IgD-negative memory B cell (primary cell): ENCODE results near the gene DCC. TPM values are rescaled to one million over a fixed set of nuclear protein-coding genes. Genes with fewer than 3 reads are reported as not detected.
"Not testable (repeated sequence)": the region's sequence is repeated elsewhere in the genome, so short reads cannot be mapped to it uniquely, and the experiment has no call there.

ENCODE experiments used
- H3K27ac Mint-ChIP-seq, 3 donors: one replicate each; pipeline ENCODE4 v1.8.0; 2020 to 2022; ENCODE audit warnings: mild to moderate bottlenecking in 3 of 3, mixed read lengths in 3 of 3, moderate library complexity in 1 of 3
- H3K27me3 Mint-ChIP-seq: one replicate; pipeline ENCODE4 v1.8.0; 2021; ENCODE audit warnings: mixed read lengths
- H3K36me3 Mint-ChIP-seq: one replicate; pipeline ENCODE4 v1.8.0; 2020; ENCODE audit warnings: mild to moderate bottlenecking, mixed read lengths
- H3K4me1 Mint-ChIP-seq, 3 donors: one replicate each; pipeline ENCODE4 v1.8.0; 2020 to 2022; ENCODE audit warnings: mixed read lengths in 3 of 3, mild to moderate bottlenecking in 1 of 3
- H3K4me3 Mint-ChIP-seq, 4 donors: one replicate each; pipeline ENCODE4 v1.8.0; 2020 to 2022; ENCODE audit warnings: mild to moderate bottlenecking in 4 of 4, mixed read lengths in 4 of 4, moderate library complexity in 3 of 4
- H3K9me3 Mint-ChIP-seq, 3 donors: one replicate each; pipeline ENCODE4 v1.8.0; 2020 to 2021; ENCODE audit warnings: mixed read lengths in 3 of 3, mild to moderate bottlenecking in 1 of 3
- polyA plus RNA-seq: library from polyadenylated mRNA; unstranded; fragments of 300-500 nt; fragmentation: Illumina TruSeq; gene quantifications from one replicate; pipeline ENCODE4 v1.2.3, GENCODE V29; 2021

Gene DCC
- polyA plus RNA-seq, 1 donor from 2014 or later = not detected

DNA sequence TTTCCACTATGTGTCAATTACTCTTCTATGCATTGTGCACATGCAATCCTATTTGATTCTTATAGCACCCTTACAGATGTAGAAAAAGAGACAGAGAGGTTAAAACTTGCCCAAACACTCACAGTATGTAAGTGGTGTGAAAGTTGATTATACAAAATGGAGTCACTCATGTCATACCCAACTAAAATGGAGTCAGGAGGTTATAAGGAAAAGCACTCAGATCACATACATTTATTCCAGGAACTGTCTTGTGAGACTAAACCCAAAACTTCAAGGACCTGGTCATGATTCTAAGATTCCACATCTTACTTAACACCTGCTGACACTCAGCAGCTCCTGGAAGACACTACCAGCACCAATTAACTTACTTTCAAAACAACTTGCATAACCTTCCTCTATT lies 1081.9 kb downstream of the DCC start:
- Mint-ChIP-seq H3K36me3 (no peaks in the 10 kb centered on the region), H3K27me3 (no peaks in the 10 kb centered on the region), H3K27ac (no peak overlapping the region), H3K4me1 (no peaks in the 10 kb centered on the region), H3K9me3 (peaks cover 2 to 9% (median 3%) of the 10 kb centered on the region in 3 donors), H3K4me3 (no peak overlapping the region)

- H3K9me3 Mint-ChIP-seq = peaks cover 2 to 9% (median 3%) of the 10 kb centered on the region in 3 donors
- H3K4me1 Mint-ChIP-seq = no peaks in the 10 kb centered on the region
- H3K4me3 Mint-ChIP-seq = no peak overlapping the region
- no peaks in the 10 kb centered on the region for H3K36me3 Mint-ChIP-seq
- H3K27me3 Mint-ChIP-seq = no peaks in the 10 kb centered on the region
- no peak overlapping the region for H3K27ac Mint-ChIP-seq
Observed at GRCh38 chr18:53422896-53423295, 1082.9 kb downstream of the DCC start.

DNA sequence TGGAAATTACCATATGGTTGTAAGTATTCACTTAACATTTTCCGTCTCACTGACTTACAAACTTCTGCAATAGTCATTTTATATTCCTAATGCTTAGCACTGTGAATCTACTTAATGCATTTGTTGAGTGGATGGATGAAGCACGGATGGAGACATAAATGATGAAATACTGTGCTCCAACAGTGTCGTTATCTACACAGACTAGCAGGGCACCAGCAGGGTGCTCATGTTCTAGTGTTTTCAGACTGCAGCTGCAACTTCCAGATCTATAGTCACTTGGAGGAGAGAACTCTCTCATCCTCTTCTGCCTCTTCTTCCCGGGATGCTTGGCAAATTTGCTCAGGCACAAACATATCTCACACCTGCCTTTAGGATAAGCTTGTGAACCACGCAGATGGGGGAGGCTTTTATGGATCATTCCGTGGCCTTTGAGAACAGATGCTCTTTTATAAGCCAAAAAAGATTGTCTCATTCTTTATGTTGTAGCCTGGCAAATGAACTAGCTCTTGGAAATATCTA lies 1086.7 kb downstream of the DCC start:
- H3K9me3 Mint-ChIP-seq = peaks cover 0 to 9% (median 0%) of the 10 kb centered on the region in 3 donors
- no peak overlapping the region for H3K27ac Mint-ChIP-seq
- H3K4me3 Mint-ChIP-seq = no peak overlapping the region
- H3K4me1 Mint-ChIP-seq = no peaks in the 10 kb centered on the region
- H3K27me3 Mint-ChIP-seq = no peaks in the 10 kb centered on the region
- no peaks in the 10 kb centered on the region for H3K36me3 Mint-ChIP-seq

DNA sequence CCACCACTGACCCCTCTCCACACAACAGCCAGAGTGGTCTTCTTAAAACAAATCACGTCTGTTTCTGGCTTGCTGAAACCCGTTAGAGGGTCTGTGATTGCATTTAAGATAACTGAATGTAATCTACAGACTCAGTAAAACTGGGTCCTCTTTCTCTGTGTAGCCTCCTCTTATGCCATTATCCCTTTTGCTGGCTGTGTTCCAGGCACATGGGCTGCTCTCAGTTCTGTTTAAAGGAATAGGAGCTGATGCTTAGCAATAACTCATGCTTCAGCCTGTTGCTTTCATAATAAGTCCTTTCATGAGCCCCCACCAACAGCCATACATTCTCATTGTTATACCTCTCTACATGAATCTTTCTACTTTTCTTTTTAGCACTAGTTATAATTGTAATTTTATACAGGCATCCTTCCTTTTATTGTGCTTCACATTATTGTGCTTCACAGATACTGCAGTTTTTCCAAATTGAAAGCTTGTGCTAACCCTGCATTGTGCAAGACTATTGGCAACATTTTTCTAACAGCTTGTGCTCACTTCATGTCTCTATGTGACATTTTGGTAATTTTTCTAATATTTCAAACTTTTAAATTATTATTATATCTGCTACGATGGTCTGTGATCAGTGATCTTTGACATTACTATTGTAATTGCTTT lies 1101.9 kb downstream of the DCC start:
- H3K27me3 Mint-ChIP-seq = no peaks in the 10 kb centered on the region
- no peaks in the 10 kb centered on the region for H3K4me1 Mint-ChIP-seq
- H3K4me3 Mint-ChIP-seq = no peak overlapping the region
- H3K9me3 Mint-ChIP-seq = peaks cover 2 to 9% (median 3%) of the 10 kb centered on the region in 3 donors
- H3K36me3 Mint-ChIP-seq = no peaks in the 10 kb centered on the region
- no peak overlapping the region for H3K27ac Mint-ChIP-seq

- Mint-ChIP-seq H3K36me3 (no peaks in the 10 kb centered on the region), H3K27ac (no peak overlapping the region), H3K9me3 (peaks cover 2 to 9% (median 3%) of the 10 kb centered on the region in 3 donors), H3K4me3 (no peak overlapping the region), H3K4me1 (no peaks in the 10 kb centered on the region), H3K27me3 (no peaks in the 10 kb centered on the region)
Observed at GRCh38 chr18:53442415-53442783, 1102.4 kb downstream of the DCC start.

DNA sequence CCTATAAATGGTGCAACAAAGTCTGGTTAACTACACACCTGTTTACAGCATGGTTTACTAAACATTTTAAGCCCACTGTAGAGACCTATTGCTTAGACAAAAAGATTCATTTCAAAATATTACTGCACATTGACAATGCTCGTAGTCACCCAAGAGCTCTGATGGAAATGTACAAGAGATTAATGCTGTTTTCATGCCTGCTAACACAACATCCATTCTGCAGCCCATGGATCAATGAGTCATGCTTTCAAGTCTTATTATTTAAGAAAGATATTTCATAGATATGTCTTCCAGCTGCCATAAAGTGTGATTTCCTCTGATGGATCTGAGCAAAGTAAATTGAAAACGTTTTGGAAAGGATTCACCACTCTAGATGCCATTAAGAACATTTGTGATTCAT lies 1103.3 kb downstream of the DCC start:
- Mint-ChIP-seq H3K36me3 (no peaks in the 10 kb centered on the region), H3K27me3 (no peaks in the 10 kb centered on the region), H3K9me3 (peaks cover 0 to 9% (median 3%) of the 10 kb centered on the region in 3 donors), H3K4me1 (no peaks in the 10 kb centered on the region), H3K4me3 (no peak overlapping the region), H3K27ac (no peak overlapping the region)

DNA sequence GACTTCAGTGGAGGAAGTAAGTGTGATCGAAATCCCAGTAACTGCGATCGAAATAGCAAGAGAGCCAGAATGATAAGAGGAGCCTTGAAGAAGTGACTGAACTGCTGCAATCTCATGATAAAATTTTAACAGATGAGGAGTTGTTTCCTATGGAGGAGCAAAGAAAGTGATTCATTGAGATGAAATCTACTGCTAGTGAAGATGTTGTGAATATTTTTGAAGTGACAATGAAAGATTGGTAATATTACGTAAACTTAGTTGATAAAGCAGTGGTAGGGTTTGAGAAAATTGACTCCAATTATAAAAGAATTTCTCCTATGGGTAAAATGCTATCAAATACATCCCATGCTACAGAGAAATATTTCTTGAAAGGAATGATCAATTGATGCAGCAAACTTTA lies 1103.8 kb downstream of the DCC start:
- H3K9me3 Mint-ChIP-seq = peaks cover 0 to 9% (median 3%) of the 10 kb centered on the region in 3 donors
- H3K4me1 Mint-ChIP-seq = no peaks in the 10 kb centered on the region
- H3K27me3 Mint-ChIP-seq = no peaks in the 10 kb centered on the region
- H3K4me3 Mint-ChIP-seq = no peak overlapping the region
- H3K27ac Mint-ChIP-seq = no peak overlapping the region
- no peaks in the 10 kb centered on the region for H3K36me3 Mint-ChIP-seq

GRCh38 chr18:53451902-53452301 lies 1111.9 kb downstream of the DCC start:
- no peak overlapping the region for H3K27ac Mint-ChIP-seq
- H3K9me3 Mint-ChIP-seq = peaks cover 0 to 2% (median 0%) of the 10 kb centered on the region in 3 donors
- H3K4me1 Mint-ChIP-seq = no peaks in the 10 kb centered on the region
- no peak overlapping the region for H3K4me3 Mint-ChIP-seq
- no peaks in the 10 kb centered on the region for H3K36me3 Mint-ChIP-seq
- H3K27me3 Mint-ChIP-seq = no peaks in the 10 kb centered on the region

GRCh38 chr18:53457068-53457467 lies 1117.1 kb downstream of the DCC start:
- H3K9me3 Mint-ChIP-seq = peaks cover 0 to 3% (median 2%) of the 10 kb centered on the region in 3 donors
- H3K4me1 Mint-ChIP-seq = no peaks in the 10 kb centered on the region
- no peaks in the 10 kb centered on the region for H3K36me3 Mint-ChIP-seq
- no peaks in the 10 kb centered on the region for H3K27me3 Mint-ChIP-seq
- H3K27ac Mint-ChIP-seq = no peak overlapping the region
- no peak overlapping the region for H3K4me3 Mint-ChIP-seq

- H3K27ac Mint-ChIP-seq = no peak overlapping the region
- no peak overlapping the region for H3K4me3 Mint-ChIP-seq
- peaks cover 0 to 3% (median 2%) of the 10 kb centered on the region in 3 donors for H3K9me3 Mint-ChIP-seq
- no peaks in the 10 kb centered on the region for H3K36me3 Mint-ChIP-seq
- H3K4me1 Mint-ChIP-seq = no peaks in the 10 kb centered on the region
- no peaks in the 10 kb centered on the region for H3K27me3 Mint-ChIP-seq
Observed at GRCh38 chr18:53458268-53458667, 1118.3 kb downstream of the DCC start.

DNA sequence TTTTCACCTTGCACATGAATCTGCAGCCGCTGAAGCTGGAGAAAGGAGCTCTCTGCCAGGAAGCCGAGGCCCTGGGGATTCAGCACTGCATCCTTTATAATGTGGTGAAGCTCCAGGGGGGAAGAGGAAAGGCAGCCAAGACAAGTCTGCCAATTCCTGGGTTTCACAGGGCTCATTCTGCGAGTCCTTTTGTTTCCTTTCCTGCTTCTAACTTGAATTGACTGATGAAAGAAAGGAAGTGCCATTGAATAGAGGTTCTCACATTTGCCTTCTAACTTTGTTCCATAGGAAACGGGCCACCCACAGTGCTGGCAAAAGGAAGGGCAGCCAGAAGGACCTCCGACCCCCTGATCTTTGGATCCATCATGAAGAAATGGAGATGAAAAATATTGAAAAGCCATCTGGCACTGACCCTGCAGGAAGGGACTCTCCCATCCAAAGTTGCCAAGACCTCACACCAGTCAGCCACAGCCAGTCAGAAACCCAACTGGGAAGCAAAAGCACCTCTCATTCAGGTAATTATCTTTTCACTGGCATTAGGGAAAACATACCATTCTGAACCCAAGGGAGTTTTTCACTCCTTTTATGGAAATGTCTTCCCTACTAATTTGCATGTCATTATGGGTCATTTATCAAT lies 1119.1 kb downstream of the DCC start:
- H3K4me3 Mint-ChIP-seq = no peak overlapping the region
- H3K4me1 Mint-ChIP-seq = no peaks in the 10 kb centered on the region
- no peaks in the 10 kb centered on the region for H3K27me3 Mint-ChIP-seq
- H3K27ac Mint-ChIP-seq = no peak overlapping the region
- H3K9me3 Mint-ChIP-seq = peaks cover 0 to 3% (median 2%) of the 10 kb centered on the region in 3 donors
- no peaks in the 10 kb centered on the region for H3K36me3 Mint-ChIP-seq

- no peaks in the 10 kb centered on the region for H3K27me3 Mint-ChIP-seq
- H3K4me3 Mint-ChIP-seq = no peak overlapping the region
- H3K36me3 Mint-ChIP-seq = no peaks in the 10 kb centered on the region
- peaks cover 0 to 2% (median 1%) of the 10 kb centered on the region in 3 donors for H3K9me3 Mint-ChIP-seq
- no peak overlapping the region for H3K27ac Mint-ChIP-seq
- H3K4me1 Mint-ChIP-seq = no peaks in the 10 kb centered on the region
Observed at GRCh38 chr18:53467756-53468155, 1127.8 kb downstream of the DCC start.

- H3K4me3 Mint-ChIP-seq, H3K27ac Mint-ChIP-seq, H3K4me1 Mint-ChIP-seq, H3K9me3 Mint-ChIP-seq, H3K27me3 Mint-ChIP-seq, H3K36me3 Mint-ChIP-seq: not testable (repeated sequence)
Observed at GRCh38 chr18:53468173-53468572, 1128.2 kb downstream of the DCC start.

DNA sequence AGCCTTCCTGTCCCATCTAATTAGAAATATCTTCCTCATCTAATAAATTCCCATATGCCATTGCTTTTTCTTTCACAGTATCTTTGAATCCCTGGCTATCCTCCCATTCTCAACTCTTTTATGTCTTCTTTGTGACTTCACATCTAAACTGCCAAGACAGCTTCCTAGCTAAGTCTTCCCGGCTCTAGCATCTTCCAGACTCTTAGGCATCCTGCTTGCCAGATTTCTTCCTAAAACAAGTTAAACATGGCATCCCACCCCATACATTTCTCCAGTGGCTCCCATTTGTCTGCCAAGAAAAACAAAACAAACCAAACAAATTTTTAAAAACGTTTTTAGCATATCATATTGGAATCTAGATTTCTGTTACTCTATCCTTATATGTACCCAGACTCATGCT lies 1132.5 kb downstream of the DCC start:
- Mint-ChIP-seq H3K4me1 (no peaks in the 10 kb centered on the region), H3K36me3 (no peaks in the 10 kb centered on the region), H3K27me3 (no peaks in the 10 kb centered on the region), H3K9me3 (peaks cover 0 to 12% (median 1%) of the 10 kb centered on the region in 3 donors), H3K27ac (no peak overlapping the region), H3K4me3 (no peak overlapping the region)

- no peak overlapping the region for H3K27ac Mint-ChIP-seq
- no peak overlapping the region for H3K4me3 Mint-ChIP-seq
- no peaks in the 10 kb centered on the region for H3K36me3 Mint-ChIP-seq
- H3K27me3 Mint-ChIP-seq = no peaks in the 10 kb centered on the region
- H3K4me1 Mint-ChIP-seq = no peaks in the 10 kb centered on the region
- H3K9me3 Mint-ChIP-seq = peaks cover 0 to 5% (median 0%) of the 10 kb centered on the region in 3 donors
Observed at GRCh38 chr18:53478155-53478554, 1138.2 kb downstream of the DCC start.

GRCh38 chr18:53486296-53486695 lies 1146.3 kb downstream of the DCC start:
- no peaks in the 10 kb centered on the region for H3K36me3 Mint-ChIP-seq
- H3K27ac Mint-ChIP-seq = no peak overlapping the region
- H3K9me3 Mint-ChIP-seq = peaks cover 0 to 2% (median 0%) of the 10 kb centered on the region in 3 donors
- no peaks in the 10 kb centered on the region for H3K4me1 Mint-ChIP-seq
- no peak overlapping the region for H3K4me3 Mint-ChIP-seq
- H3K27me3 Mint-ChIP-seq = no peaks in the 10 kb centered on the region
